SH-SY5Y (cell line): ENCODE measurements around the gene ADM.

ENCODE experiments used
- GATA2 ChIP-seq: IDR thresholded peaks from 2 replicates; pipeline ENCODE4 v1.6.1; 2011; ENCODE audit warnings: mild to moderate bottlenecking, low read depth, low read length
- GATA3 ChIP-seq: IDR thresholded peaks from 2 replicates; pipeline ENCODE4 v1.6.1; 2011; ENCODE audit warnings: low read depth, mild to moderate bottlenecking, low read length, moderate library complexity

- no peak for TF ChIP-seq GATA2
- TF ChIP-seq GATA3, result no peak
These were observed 44.9 kb downstream of the ADM start for GRCh38 chr11:10349806-10350205.
